NCI-H187 treated with DMSO at 0.1 percent for 48 hours (cell line): ENCODE data around the gene STAT1.

Experiments
- DNase-seq: peaks from one replicate; lab custom pipeline; 2025; lab: John Stamatoyannopoulos, UW

Gene STAT1

GRCh38 chr2:190959911-190960788 lies 53.8 kb downstream of the STAT1 start:
- DNase-seq: no peak

- no peak for DNase-seq
Measured at GRCh38 chr2:190953257-190953656, 60.7 kb downstream of the STAT1 start.

GRCh38 chr2:190950566-190950991 lies 63.4 kb downstream of the STAT1 start:
- no peak for DNase-seq

GRCh38 chr2:190948671-190949070 lies 65.3 kb downstream of the STAT1 start:
- DNase-seq: no peak

GRCh38 chr2:190947711-190948251 lies 66.2 kb downstream of the STAT1 start:
- DNase-seq: no peak

GRCh38 chr2:190947141-190947540 lies 66.8 kb downstream of the STAT1 start:
- DNase-seq: no peak

GRCh38 chr2:190943706-190944105 lies 70.3 kb downstream of the STAT1 start:
- no peak for DNase-seq

GRCh38 chr2:190942697-190943096 lies 71.3 kb downstream of the STAT1 start:
- DNase-seq: no peak

- DNase-seq: no peak
Measured at GRCh38 chr2:190941571-190941970, 72.4 kb downstream of the STAT1 start.

- DNase-seq: no peak
Measured at GRCh38 chr2:190940454-190940853, 73.5 kb downstream of the STAT1 start.

GRCh38 chr2:190938771-190939335 lies 75.1 kb downstream of the STAT1 start:
- DNase-seq: no peak

GRCh38 chr2:190935054-190935453 lies 78.9 kb downstream of the STAT1 start:
- DNase-seq: no peak

GRCh38 chr2:190933361-190933760 lies 80.6 kb downstream of the STAT1 start:
- DNase-seq: no peak

GRCh38 chr2:190932514-190932913 lies 81.5 kb downstream of the STAT1 start:
- DNase-seq: no peak

- no peak for DNase-seq
Measured at GRCh38 chr2:190930411-190930810, 83.6 kb downstream of the STAT1 start.

- no peak for DNase-seq
Measured at GRCh38 chr2:190929919-190930318, 84.1 kb downstream of the STAT1 start.

- DNase-seq: no peak
Measured at GRCh38 chr2:190927301-190927700, 86.7 kb downstream of the STAT1 start.

- DNase-seq: no peak
Measured at GRCh38 chr2:190922376-190922775, 91.6 kb downstream of the STAT1 start.

GRCh38 chr2:190920085-190920484 lies 93.9 kb downstream of the STAT1 start:
- no peak for DNase-seq
